ENCODE results near the gene CCDC178.

Gene CCDC178

GRCh38 chr18:33115917-33116316 lies 324.6 kb downstream of the CCDC178 start:
- DNase-seq: no peak

GRCh38 chr18:33115476-33115875 lies 325.0 kb downstream of the CCDC178 start:
- DNase-seq: no peak

GRCh38 chr18:33114749-33115148 lies 325.8 kb downstream of the CCDC178 start:
- DNase-seq: peak; percentile 40

GRCh38 chr18:33113416-33113815 lies 327.1 kb downstream of the CCDC178 start:
- no peak for DNase-seq

- DNase-seq: no peak
Observed at GRCh38 chr18:33107511-33107910, 333.0 kb downstream of the CCDC178 start.

GRCh38 chr18:33101316-33101715 lies 339.2 kb downstream of the CCDC178 start:
- no peak for DNase-seq

- DNase-seq: no peak
Observed at GRCh38 chr18:33099626-33100025, 340.9 kb downstream of the CCDC178 start.

GRCh38 chr18:33097126-33097525 lies 343.4 kb downstream of the CCDC178 start:
- DNase-seq: no peak

GRCh38 chr18:33090461-33090860 lies 350.1 kb downstream of the CCDC178 start:
- DNase-seq: no peak

GRCh38 chr18:33076601-33077000 lies 363.9 kb downstream of the CCDC178 start:
- DNase-seq: no peak

GRCh38 chr18:33074125-33074524 lies 366.4 kb downstream of the CCDC178 start:
- DNase-seq: no peak

- no peak for DNase-seq
Observed at GRCh38 chr18:33062834-33063364, 377.6 kb downstream of the CCDC178 start.

- peak; percentile 20 for DNase-seq
Observed at GRCh38 chr18:33052886-33053285, 387.6 kb downstream of the CCDC178 start.

GRCh38 chr18:33051407-33051806 lies 389.1 kb downstream of the CCDC178 start:
- DNase-seq: peak; percentile 92

- no peak for DNase-seq
Observed at GRCh38 chr18:33040213-33040612, 400.3 kb downstream of the CCDC178 start.

GRCh38 chr18:33034945-33035344 lies 405.6 kb downstream of the CCDC178 start:
- no peak for DNase-seq

- DNase-seq: no peak
Observed at GRCh38 chr18:33034212-33034611, 406.3 kb downstream of the CCDC178 start.

GRCh38 chr18:33022370-33022769 lies 418.2 kb downstream of the CCDC178 start:
- DNase-seq: no peak

GRCh38 chr18:33020877-33021276 lies 419.6 kb downstream of the CCDC178 start:
- no peak for DNase-seq

- no peak for DNase-seq
Observed at GRCh38 chr18:33014060-33014796, 426.3 kb downstream of the CCDC178 start.

GRCh38 chr18:33010149-33010548 lies 430.4 kb downstream of the CCDC178 start:
- no peak for DNase-seq

- no peak for DNase-seq
Observed at GRCh38 chr18:32998921-32999320, 441.6 kb downstream of the CCDC178 start.

GRCh38 chr18:32998285-32998684 lies 442.2 kb downstream of the CCDC178 start:
- no peak for DNase-seq

GRCh38 chr18:32983721-32984120 lies 456.8 kb downstream of the CCDC178 start:
- no peak for DNase-seq

- no peak for DNase-seq
Observed at GRCh38 chr18:32980896-32981295, 459.6 kb downstream of the CCDC178 start.
